Spleen (tissue), 7 donors: ENCODE measurements around the gene KIAA0753.

Experiments
- CTCF ChIP-seq, 11 experiments: fragments of 200-600 bp in 7 of 11; fragments of 450-650 bp in 4 of 11; sonication (generic) in 4 of 11; IDR thresholded peaks in 8 of 11; conservative IDR thresholded peaks in 3 of 11; 1 replicate in 7 of 11; 2 replicates in 4 of 11; pipeline versions ENCODE4 v1.4.0 to v1.8.0; 2016 to 2021; ENCODE audit warnings: antibody characterized with exemption in 11 of 11, inconsistent platforms in 4 of 11, mild to moderate bottlenecking in 1 of 11
- POLR2A ChIP-seq, 3 donors: fragments of 450-650 bp; IDR thresholded peaks; one replicate each; pipeline ENCODE4 v1.5.1; 2017; ENCODE audit warnings: antibody characterized with exemption in 3 of 3, mild to moderate bottlenecking in 1 of 3
- POLR2AphosphoS5 ChIP-seq, 3 donors: sonication (generic); formaldehyde crosslinking; IDR thresholded peaks; one replicate each; pipeline ENCODE4 v1.5.1; 2017; ENCODE audit warnings: antibody characterized with exemption in 3 of 3
- donor health status: DM: no; HTN: no; CAD: no; lungs with moderate emphysema.
- donor health status: DM: no; HTN: no; CAD: no.
- donor health status: DM: no; HTN: no; CAD: no.

- TF ChIP-seq CTCF (IDR thresholded peaks at IDR 0.05 in 8 of 11, conservative IDR thresholded peaks at IDR 0.05 in 3 of 11) = no peak
- no peak for TF ChIP-seq POLR2AphosphoS5 (IDR thresholded peaks at IDR 0.05)
- TF ChIP-seq POLR2A (IDR thresholded peaks at IDR 0.05) = no peak
Measured at GRCh38 chr17:6611231-6611630, 29.3 kb downstream of the KIAA0753 start.
